Renal cortex interstitium (tissue), 11 donors: Measurements from ENCODE around the gene COX7B2. TPM values are rescaled to one million over a fixed set of nuclear protein-coding genes. Genes with fewer than 3 reads are reported as not detected.
A peak's percentile ranks its signal among the peaks of the same experiment; 100 is the strongest.

Source experiments
- DNase-seq, 11 donors: peaks; one replicate each; pipeline ENCODE4 v3.0.0-alpha.2; 2013; ENCODE audit warnings: low read depth in 9 of 11, low spot score in 4 of 11; ENCODE audit errors: extremely low read depth in 1 of 11
- polyA plus RNA-seq, 3 donors: library from polyadenylated mRNA; unstranded; fragments of 120-200 nt; gene quantifications; one replicate each; pipeline ENCODE4 v1.2.1, GENCODE V29; 2013; ENCODE audit not compliant: insufficient read length in 3 of 3

Gene COX7B2
- polyA plus RNA-seq, 3 donors = not detected

DNA sequence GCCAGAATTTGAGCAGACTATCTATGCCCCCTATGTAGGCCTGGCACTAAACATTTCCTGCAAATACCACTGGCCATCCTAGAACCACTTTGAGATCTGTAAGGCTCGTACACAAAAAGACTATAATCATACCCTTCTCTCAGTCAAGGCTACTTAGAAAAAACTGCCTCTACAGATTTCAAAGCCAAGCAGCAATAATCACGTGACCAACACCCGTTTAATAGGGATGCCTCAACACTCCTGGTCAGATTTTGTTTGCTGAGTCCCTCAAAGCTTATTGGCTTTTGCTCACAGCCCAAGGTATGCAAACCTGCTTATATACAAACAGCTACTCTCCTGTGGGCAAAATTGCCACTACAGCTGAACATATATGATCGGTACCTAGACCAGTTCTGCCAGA, 897 bp downstream of the COX7B2 start:
- no peak for DNase-seq

DNA sequence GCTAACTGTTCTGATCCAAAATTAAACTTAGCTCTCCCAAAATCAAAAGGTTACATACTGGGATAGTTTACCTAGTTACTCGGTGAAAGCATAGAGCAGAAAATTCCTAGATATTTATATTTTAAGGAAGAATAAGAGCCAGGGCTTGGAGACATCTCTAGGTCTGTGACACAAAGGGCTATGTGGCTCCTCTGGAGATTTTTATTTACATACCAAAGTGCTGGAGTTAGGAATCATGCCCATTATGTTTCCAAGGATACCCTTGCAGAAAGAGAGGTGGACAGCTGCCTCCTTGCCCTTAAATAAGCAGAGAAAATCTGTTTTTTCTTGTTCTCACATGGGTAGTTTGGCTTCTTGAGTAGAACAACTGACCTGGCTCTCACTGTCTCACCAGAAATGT, 9.0 kb downstream of the COX7B2 start:
- no peak for DNase-seq

GRCh38 chr4:46894826-46895225, 14.2 kb downstream of the COX7B2 start:
- DNase-seq = no peak

DNA sequence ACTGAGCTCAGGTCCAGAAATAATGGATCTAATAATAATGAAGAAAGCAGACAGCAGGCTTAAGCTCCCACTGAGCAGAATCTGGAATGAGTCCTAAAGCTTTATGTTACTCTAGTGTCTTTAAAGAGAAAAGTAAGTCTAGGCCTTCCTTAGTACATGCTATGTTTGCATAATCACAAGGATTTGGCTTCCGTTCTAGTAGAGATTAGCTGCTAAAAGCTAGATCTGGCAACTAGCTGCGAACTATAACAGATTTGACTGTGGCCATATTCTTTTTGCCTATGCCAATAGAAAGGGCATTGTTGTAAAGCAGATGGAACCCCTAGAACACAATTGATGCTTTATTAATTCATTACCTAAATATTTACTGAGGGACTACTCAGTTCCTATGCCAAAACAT, 19.0 kb downstream of the COX7B2 start:
- no peak for DNase-seq

GRCh38 chr4:46889410-46889809, 19.6 kb downstream of the COX7B2 start:
- DNase-seq = no peak

GRCh38 chr4:46886711-46887110, 22.3 kb downstream of the COX7B2 start:
- DNase-seq = peak in 4 of 11 donors; percentile 0 to 8 (median 2)

DNA sequence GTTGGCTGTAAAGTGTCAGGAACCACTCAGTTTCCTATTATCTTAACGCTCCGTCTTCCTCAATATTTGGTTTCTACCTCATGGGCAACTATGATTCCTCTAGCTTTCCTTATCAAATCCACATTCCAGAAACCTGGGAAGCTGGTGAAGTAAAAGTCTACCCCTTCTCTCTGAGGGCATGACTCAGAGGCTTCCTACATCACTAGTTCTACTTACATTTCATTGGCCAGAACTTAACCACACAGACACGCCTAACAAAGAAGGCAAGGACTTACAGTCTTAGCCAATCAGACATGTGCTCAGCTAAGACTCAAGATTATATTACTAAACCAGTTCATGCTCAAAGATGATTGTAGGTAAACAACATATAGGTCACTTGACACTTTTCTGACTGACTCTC, 30.4 kb downstream of the COX7B2 start:
- no peak for DNase-seq

GRCh38 chr4:46874811-46875210, 34.2 kb downstream of the COX7B2 start:
- no peak for DNase-seq

- DNase-seq = no peak
Observed at GRCh38 chr4:46870411-46870810, 38.6 kb downstream of the COX7B2 start.

GRCh38 chr4:46856333-46856732, 52.7 kb downstream of the COX7B2 start:
- no peak for DNase-seq

- no peak for DNase-seq
Observed at GRCh38 chr4:46852800-46853199, 56.2 kb downstream of the COX7B2 start.

GRCh38 chr4:46850026-46850425, 59.0 kb downstream of the COX7B2 start:
- no peak for DNase-seq

- peak in 9 of 11 donors; percentile 5 to 35 (median 26) for DNase-seq
Observed at GRCh38 chr4:46844325-46844917, 64.6 kb downstream of the COX7B2 start.

GRCh38 chr4:46839128-46839527, 69.9 kb downstream of the COX7B2 start:
- DNase-seq = no peak

DNA sequence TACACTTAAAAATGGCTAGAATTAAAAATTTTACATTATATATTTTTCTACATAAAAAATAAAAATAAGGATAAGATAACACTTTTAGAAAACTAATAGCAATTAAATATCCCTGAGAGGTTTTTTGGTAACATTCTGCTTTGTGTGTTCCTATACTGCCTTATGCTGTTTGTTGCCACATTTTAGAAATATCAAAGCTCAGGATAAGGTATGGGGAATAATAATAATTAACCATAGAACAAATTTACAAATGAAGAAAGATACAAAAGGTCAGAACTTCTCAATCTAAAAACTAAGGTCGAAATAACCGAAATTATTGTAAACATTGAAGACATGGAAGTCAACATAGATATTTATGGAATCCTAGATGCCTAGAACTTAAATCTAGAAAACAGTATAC, 71.4 kb downstream of the COX7B2 start:
- no peak for DNase-seq

DNA sequence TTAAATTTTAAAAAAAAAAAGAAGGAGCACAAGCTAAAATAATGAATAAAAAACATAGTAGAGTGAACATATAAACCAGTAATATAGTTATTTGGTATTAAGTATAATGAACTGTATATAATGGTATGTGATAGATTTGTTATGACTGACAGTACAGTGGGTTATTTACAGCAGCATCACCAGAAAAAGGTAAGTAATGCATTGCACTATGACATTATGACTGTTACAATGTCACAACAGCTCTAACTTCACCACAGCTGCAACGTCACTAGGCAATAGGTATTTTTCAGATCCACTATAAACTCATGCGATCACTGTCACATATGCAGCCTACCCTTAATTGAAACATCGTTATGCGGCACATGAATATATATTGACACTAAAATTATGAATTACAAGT, 72.5 kb downstream of the COX7B2 start:
- no peak for DNase-seq

- no peak for DNase-seq
Observed at GRCh38 chr4:46830971-46831454, 78.0 kb downstream of the COX7B2 start.

DNA sequence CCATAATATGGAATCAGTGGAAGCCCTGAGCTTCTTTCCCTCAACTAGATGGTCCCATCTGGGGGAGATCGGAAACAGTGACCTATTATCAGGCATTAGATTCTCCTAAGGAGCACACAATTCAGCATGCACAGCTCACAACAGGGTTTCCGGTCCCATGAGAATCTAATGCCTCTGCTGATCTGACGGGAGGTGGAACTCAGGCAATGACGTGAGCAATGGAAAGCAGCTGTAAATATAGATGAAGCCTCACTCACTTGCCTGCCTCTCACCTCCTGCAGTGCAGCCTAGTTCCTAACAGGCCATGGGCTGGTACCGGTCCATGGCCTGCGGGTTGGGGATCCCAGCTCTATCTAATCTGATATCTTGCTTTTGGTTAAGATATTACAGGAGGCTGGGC, 88.9 kb downstream of the COX7B2 start:
- no peak for DNase-seq

DNA sequence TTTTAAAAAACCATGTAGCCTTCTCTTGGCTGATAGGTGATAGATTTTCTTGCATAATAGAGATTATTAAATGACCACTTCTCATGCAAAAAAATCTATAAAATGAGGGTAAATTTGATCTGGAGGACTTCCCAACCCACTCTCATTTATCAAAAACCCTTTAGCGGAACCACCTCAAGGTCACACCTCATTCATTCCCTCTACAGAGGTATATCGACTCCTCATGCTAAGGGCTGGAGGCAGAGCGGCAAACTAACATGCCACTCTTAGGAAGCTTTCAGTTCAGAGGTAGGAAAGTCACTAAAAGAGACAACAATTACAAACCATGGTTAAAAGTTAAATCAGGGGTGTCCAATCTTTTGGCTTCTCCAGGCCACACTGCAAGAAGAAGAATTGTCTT, 90.0 kb downstream of the COX7B2 start:
- DNase-seq = no peak

DNA sequence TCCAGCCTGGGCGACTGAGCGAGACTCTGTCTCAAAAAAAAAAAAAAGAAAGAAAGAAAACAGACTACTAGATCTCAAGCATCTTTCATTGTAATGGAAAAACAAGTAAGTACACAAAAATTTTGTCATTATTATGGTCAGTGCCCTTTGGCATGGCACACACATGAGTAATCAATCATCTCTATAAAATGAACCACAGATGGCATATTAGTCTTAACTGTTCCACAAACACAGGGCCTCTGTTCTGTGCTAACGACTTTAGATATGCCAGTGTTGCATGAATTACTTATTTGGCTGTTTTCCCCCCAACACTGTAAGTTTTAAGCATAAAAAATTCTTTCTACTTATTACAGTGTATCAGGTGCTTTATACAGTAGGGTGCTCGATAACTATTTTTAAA, 90.4 kb downstream of the COX7B2 start:
- DNase-seq = no peak

GRCh38 chr4:46817806-46818205, 91.2 kb downstream of the COX7B2 start:
- DNase-seq = no peak
